HEK293 (cell line): Measurements from ENCODE around the gene ERG.

Source experiments
- CTCF ChIA-PET: fragments of 350-600 bp; formaldehyde crosslinking; extraction: SDS; loops from one replicate; lab custom pipeline; 2021; ENCODE audit warnings: antibody characterized with exemption; lab: Yijun Ruan, JAX
- POLR2A ChIA-PET: fragments of 300-600 bp; formaldehyde crosslinking; extraction: SDS; loops from one replicate; lab custom pipeline; 2020; ENCODE audit warnings: antibody characterized with exemption, inconsistent platforms; lab: Yijun Ruan, JAX
- H3K27ac ChIP-seq: fragments of 200-500 bp; sonication (Bioruptor generic); 2 replicates; pipeline ENCODE4 v1.5.1; 2014; ENCODE audit warnings: low read depth, low read length, control low read depth, inconsistent platforms; ENCODE audit errors: extremely low read depth
- H3K36me3 ChIP-seq, 2 experiments: fragments of 200-500 bp in 1 of 2; sonication (Bioruptor generic) in 1 of 2; 1 replicate in 1 of 2; 2 replicates in 1 of 2; pipeline ENCODE4 v1.5.1; 2014 to 2017; ENCODE audit warnings: inconsistent platforms in 2 of 2, low read length in 2 of 2; ENCODE audit not compliant: control insufficient read depth in 2 of 2, insufficient read depth in 1 of 2
- H3K4me1 ChIP-seq: fragments of 200-500 bp; sonication (Bioruptor generic); 2 replicates; pipeline ENCODE4 v1.5.1; 2014; ENCODE audit warnings: mild to moderate bottlenecking, low read length, inconsistent platforms; ENCODE audit not compliant: control insufficient read depth, insufficient read depth
- H3K4me3 ChIP-seq: 2 replicates; pipeline ENCODE4 v1.5.1; 2011; ENCODE audit warnings: low read depth, mild to moderate bottlenecking, control low read depth, low read length, moderate library complexity
- H3K9me3 ChIP-seq: fragments of 200-500 bp; sonication (Bioruptor generic); 2 replicates; pipeline ENCODE4 v1.5.1; 2014; ENCODE audit warnings: low read depth, low read length, inconsistent platforms; ENCODE audit not compliant: control insufficient read depth, insufficient read depth
- OSR2 ChIP-seq: fragments of 450-650 bp; formaldehyde crosslinking; IDR thresholded peaks from 2 replicates; pipeline ENCODE4 v1.5.1; 2016; ENCODE audit warnings: missing biosample characterization, missing genetic modification characterization
- PRDM1 ChIP-seq: fragments of 450-650 bp; formaldehyde crosslinking; IDR thresholded peaks from 2 replicates; pipeline ENCODE4; 2016; ENCODE audit warnings: missing biosample characterization, missing genetic modification characterization
- SP3 ChIP-seq: fragments of 450-650 bp; formaldehyde crosslinking; IDR thresholded peaks from 2 replicates; pipeline ENCODE4 v1.5.1; 2016; ENCODE audit warnings: missing biosample characterization, missing genetic modification characterization
- ZBTB1 ChIP-seq: fragments of 450-650 bp; formaldehyde crosslinking; IDR thresholded peaks from 2 replicates; pipeline ENCODE4 v1.5.1; 2016; ENCODE audit warnings: missing biosample characterization, missing genetic modification characterization
- ZBTB48 ChIP-seq: fragments of 450-650 bp; formaldehyde crosslinking; IDR thresholded peaks from 2 replicates; pipeline ENCODE4 v1.5.1; 2016; ENCODE audit warnings: missing biosample characterization, missing genetic modification characterization
- ZNF157 ChIP-seq: fragments of 450-650 bp; formaldehyde crosslinking; IDR thresholded peaks from 2 replicates; pipeline ENCODE4 v1.5.1; 2016; ENCODE audit warnings: missing biosample characterization, missing genetic modification characterization
- ZNF175 ChIP-seq: fragments of 450-650 bp; formaldehyde crosslinking; IDR thresholded peaks from 2 replicates; pipeline ENCODE4 v1.5.1; 2016; ENCODE audit warnings: missing biosample characterization, missing genetic modification characterization
- ZNF18 ChIP-seq: fragments of 450-650 bp; formaldehyde crosslinking; IDR thresholded peaks from 2 replicates; pipeline ENCODE4 v1.5.1; 2016; ENCODE audit warnings: missing biosample characterization, missing genetic modification characterization
- ZNF202 ChIP-seq: fragments of 450-650 bp; formaldehyde crosslinking; IDR thresholded peaks from 2 replicates; pipeline ENCODE4 v1.5.1; 2016; ENCODE audit warnings: missing biosample characterization, missing genetic modification characterization, borderline replicate concordance
- ZNF23 ChIP-seq: fragments of 450-650 bp; formaldehyde crosslinking; IDR thresholded peaks from 2 replicates; pipeline ENCODE4 v1.5.1; 2016; ENCODE audit warnings: missing biosample characterization, missing genetic modification characterization, borderline replicate concordance
- ZNF311 ChIP-seq: fragments of 450-650 bp; formaldehyde crosslinking; IDR thresholded peaks from 2 replicates; pipeline ENCODE4 v1.5.1; 2017; ENCODE audit warnings: missing biosample characterization, missing genetic modification characterization, borderline replicate concordance
- ZNF341 ChIP-seq: fragments of 450-650 bp; formaldehyde crosslinking; IDR thresholded peaks from 2 replicates; pipeline ENCODE4; 2016; ENCODE audit warnings: low read depth, missing biosample characterization, missing genetic modification characterization
- ZNF37A ChIP-seq: fragments of 450-650 bp; IDR thresholded peaks from 2 replicates; pipeline ENCODE4 v1.5.1; 2018; ENCODE audit warnings: missing biosample characterization, missing genetic modification characterization
- ZNF747 ChIP-seq: fragments of 450-650 bp; formaldehyde crosslinking; IDR thresholded peaks from 2 replicates; pipeline ENCODE4 v1.5.1; 2016; ENCODE audit warnings: missing biosample characterization, missing genetic modification characterization
- ZXDB ChIP-seq: fragments of 450-650 bp; formaldehyde crosslinking; IDR thresholded peaks from 2 replicates; pipeline ENCODE4 v1.5.1; 2016; ENCODE audit warnings: missing biosample characterization, missing genetic modification characterization
- TF ChIP-seq, protein P1 (sequence below): fragments of 450-650 bp; formaldehyde crosslinking; IDR thresholded peaks from 2 replicates; pipeline ENCODE4 v1.5.1; 2017; ENCODE audit warnings: missing biosample characterization, missing genetic modification characterization

Gene ERG

DNA sequence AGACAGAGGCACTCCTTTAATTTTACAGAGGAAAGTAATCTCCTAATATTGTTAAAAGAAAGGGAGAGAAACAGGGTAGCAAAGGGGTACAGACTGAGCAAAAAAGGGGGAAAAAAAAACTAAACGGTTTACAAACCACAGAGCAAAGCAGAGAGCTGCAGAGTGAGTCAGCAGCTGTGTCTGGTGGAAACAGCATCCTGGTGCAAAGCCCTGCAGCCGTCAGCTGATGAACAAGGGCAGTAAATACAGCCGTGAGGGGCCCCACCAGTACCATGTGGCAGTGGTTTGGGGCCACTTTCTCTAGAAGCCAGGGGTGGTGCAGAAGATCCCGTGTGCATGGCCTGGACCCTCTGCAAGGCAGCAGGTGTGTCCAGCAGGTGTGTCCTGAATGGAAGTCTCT is 111.3 kb downstream of the ERG start (continued):
- no peak for TF ChIP-seq ZNF747
- TF ChIP-seq ZNF311: no peak
- TF ChIP-seq, all 188 proteins: peak for 2

DNA sequence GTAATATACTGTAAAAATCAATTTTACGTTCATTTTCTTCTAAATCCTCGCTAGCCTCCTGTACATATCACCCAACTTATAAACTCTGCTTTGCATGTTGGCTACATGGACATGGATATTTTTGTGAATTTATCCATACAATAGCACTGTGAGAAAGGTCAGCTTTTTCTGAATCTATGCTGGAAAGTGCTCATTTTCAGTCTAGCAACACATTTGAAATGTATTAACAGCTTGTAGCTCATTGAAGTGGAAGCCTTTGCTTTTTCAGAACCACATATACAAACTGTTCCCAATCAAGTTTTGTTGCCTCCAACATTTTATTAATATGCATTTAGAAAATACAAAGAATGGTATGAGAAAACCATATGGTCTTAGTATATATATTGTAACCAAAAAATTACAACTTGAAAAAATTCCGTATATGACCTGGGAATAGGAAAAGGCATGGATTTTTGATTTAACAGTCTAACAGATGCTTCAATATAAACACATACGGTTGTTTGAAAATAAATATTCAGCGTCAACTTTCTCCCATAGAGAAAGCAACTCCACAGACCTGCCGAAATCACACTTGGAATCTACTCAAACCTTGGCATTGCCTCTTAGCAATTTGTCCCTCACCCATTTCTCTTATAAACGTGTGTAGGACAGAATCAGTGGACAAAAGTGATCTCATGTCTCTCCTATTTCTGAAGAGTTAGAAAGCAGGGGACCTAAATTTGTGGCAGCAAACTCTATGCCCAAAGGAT is 112.7 kb downstream of the ERG start:
- POLR2A ChIA-PET: interaction anchor here (0.7 kb wide), 1 partner anchor 433 kb away, joined by 6 read pairs; no protein-coding TSS in a partner anchor
- H3K27ac ChIP-seq: no peak overlapping the region
- H3K4me1 ChIP-seq: no peaks in the 10 kb centered on the region
- H3K9me3 ChIP-seq: no peaks in the 10 kb centered on the region
- CTCF ChIA-PET: interaction anchor here (0.5 to 1.3 kb wide), 4 partner anchors 34 to 674 kb away, joined by 3 read pairs; no protein-coding TSS in a partner anchor
- TF ChIP-seq ZNF341: no peak
- H3K4me3 ChIP-seq: no peak overlapping the region
- no peaks in the 10 kb centered on the region for H3K36me3 ChIP-seq

DNA sequence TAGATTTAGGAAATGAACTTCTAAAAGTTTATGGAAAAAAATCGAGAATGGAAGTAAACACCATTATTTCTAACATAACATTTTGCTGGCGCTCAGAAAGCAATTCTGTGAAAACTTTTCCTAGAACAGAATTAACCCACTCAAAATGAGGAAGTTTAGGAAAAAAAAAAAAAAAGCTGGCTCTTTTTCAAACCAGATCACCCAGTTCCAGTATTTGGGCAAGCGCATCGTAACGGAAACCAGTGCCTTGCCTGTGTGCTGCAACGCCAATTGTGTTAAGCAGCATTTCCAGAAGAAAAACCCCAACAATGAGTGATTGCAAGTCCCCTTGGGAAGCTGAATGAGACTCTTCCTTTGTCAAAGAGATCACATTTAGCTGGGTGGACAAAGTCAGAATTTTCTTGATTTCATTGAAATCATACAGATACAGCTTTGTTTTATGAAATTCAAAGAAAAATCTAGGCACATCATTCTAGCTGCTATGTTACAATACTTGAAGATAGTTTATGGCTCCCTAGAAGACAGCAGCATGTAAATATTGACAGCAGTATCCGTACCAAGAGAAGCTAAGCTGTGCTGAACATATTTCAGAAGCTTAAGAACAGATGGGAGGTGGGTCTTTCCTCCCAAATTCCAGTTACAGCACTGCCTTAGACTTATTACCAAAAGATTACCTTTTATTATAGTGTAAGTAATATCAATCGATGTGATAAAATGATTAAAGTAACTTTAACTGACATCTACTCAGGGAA is 113.4 kb downstream of the ERG start:
- CTCF ChIA-PET: interaction anchor here (0.5 to 1.3 kb wide), 6 partner anchors 29 to 673 kb away, joined by 3 to 5 read pairs (median 3); no protein-coding TSS in a partner anchor

GRCh38 chr21:38384238-38384560 is 114.1 kb downstream of the ERG start:
- POLR2A ChIA-PET: no interaction called here

More for the DNA sequence above, 113.4 kb downstream of the ERG start:
- Histone ChIP-seq H3K4me3 (no peak overlapping the region), H3K27ac (no peak overlapping the region), H3K9me3 (no peaks in the 10 kb centered on the region), H3K36me3 (no peaks in the 10 kb centered on the region), H3K4me1 (no peaks in the 10 kb centered on the region)
- POLR2A ChIA-PET: interaction anchor here (0.5 to 0.7 kb wide), 3 partner anchors 69 to 923 kb away, joined by 3 to 6 read pairs (median 3); no protein-coding TSS in a partner anchor
- TF ChIP-seq ZNF23 (tag by site-specific recombination) (no peak), ZNF175 (tag by site-specific recombination) (no peak), ZBTB1 (tag by site-specific recombination) (no peak), ZNF157 (tag by site-specific recombination) (no peak), ZBTB48 (tag by site-specific recombination) (no peak), ZNF18 (tag by site-specific recombination) (no peak), PRDM1 (tag by site-specific recombination) (no peak), ZNF202 (no peak)
- TF ChIP-seq, protein P1, sequence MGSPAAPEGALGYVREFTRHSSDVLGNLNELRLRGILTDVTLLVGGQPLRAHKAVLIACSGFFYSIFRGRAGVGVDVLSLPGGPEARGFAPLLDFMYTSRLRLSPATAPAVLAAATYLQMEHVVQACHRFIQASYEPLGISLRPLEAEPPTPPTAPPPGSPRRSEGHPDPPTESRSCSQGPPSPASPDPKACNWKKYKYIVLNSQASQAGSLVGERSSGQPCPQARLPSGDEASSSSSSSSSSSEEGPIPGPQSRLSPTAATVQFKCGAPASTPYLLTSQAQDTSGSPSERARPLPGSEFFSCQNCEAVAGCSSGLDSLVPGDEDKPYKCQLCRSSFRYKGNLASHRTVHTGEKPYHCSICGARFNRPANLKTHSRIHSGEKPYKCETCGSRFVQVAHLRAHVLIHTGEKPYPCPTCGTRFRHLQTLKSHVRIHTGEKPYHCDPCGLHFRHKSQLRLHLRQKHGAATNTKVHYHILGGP (tag by site-specific recombination): no peak

More at GRCh38 chr21:38384238-38384560, 114.1 kb downstream of the ERG start:
- Histone ChIP-seq H3K36me3 (no peaks in the 10 kb centered on the region), H3K27ac (no peak overlapping the region), H3K4me3 (no peak overlapping the region), H3K9me3 (no peaks in the 10 kb centered on the region), H3K4me1 (no peaks in the 10 kb centered on the region)
- TF ChIP-seq OSR2 (no peak), SP3 (tag by site-specific recombination) (no peak), ZNF37A (tag by site-specific recombination) (no peak), ZNF23 (tag by site-specific recombination) (no peak), ZXDB (tag by site-specific recombination) (no peak), ZNF18 (tag by site-specific recombination) (no peak)
- CTCF ChIA-PET: interaction anchor here (0.6 to 1.3 kb wide), 5 partner anchors 28 to 672 kb away, joined by 3 to 5 read pairs (median 3); no protein-coding TSS in a partner anchor
